Activated CD4-positive, alpha-beta T cell treated with anti-CD3 and anti-CD28 coated beads for 1 hour (primary cell): Measurements from ENCODE around the gene GLT8D2.

Experiments
- DNase-seq: peaks from one replicate; pipeline ENCODE4 v3.0.0-alpha.2; 2020

Gene GLT8D2

GRCh38 chr12:103944964-103945363 lies 105.0 kb downstream of the GLT8D2 start:
- DNase-seq: no peak
